CD8-positive, alpha-beta memory T cell (primary cell): ENCODE results near the gene DDX52. TPM values are rescaled to one million over a fixed set of nuclear protein-coding genes. Genes with fewer than 3 reads are reported as not detected.
A peak's percentile ranks its signal among the peaks of the same experiment; 100 is the strongest.
"Not testable (repeated sequence)": the region's sequence is repeated elsewhere in the genome, so short reads cannot be mapped to it uniquely, and the experiment has no call there.

Experiments
- CTCF ChIA-PET: fragments of 350-600 bp; sonication (Branson Sonifier 250); formaldehyde crosslinking; loops from one replicate; lab custom pipeline; 2021; ENCODE audit warnings: antibody characterized with exemption; lab: Charles Lee
- POLR2A ChIA-PET: fragments of 350-600 bp; sonication (Branson Sonifier 250); formaldehyde crosslinking; loops from one replicate; lab custom pipeline; 2021; ENCODE audit warnings: antibody characterized with exemption; lab: Charles Lee
- DNase-seq, 5 donors: peaks; one replicate each; pipeline versions ENCODE4 v3.0.0 to v3.0.0-alpha.2; 2020 to 2022; ENCODE audit warnings: mixed read lengths in 1 of 5
- H3K27ac ChIP-seq: one replicate; pipeline ENCODE4 v1.7.0; 2013; ENCODE audit warnings: low read depth, mild to moderate bottlenecking, low read length, moderate library complexity
- H3K27me3 ChIP-seq: 2 replicates; pipeline ENCODE4 v1.7.0; 2013; ENCODE audit warnings: low read length, mild to moderate bottlenecking; ENCODE audit not compliant: insufficient read depth, poor library complexity, severe bottlenecking
- H3K36me3 ChIP-seq: 2 replicates; pipeline ENCODE4 v1.7.0; 2013; ENCODE audit warnings: mild to moderate bottlenecking, low read length, moderate library complexity; ENCODE audit not compliant: insufficient read depth
- H3K4me1 ChIP-seq: 2 replicates; pipeline ENCODE4 v1.7.0; 2013; ENCODE audit warnings: mild to moderate bottlenecking, low read length, moderate library complexity; ENCODE audit not compliant: insufficient read depth
- H3K4me3 ChIP-seq: 2 replicates; pipeline ENCODE4 v1.7.0; 2013; ENCODE audit warnings: mild to moderate bottlenecking, low read length
- H3K9me3 ChIP-seq: 2 replicates; pipeline ENCODE4 v1.7.0; 2013; ENCODE audit warnings: mild to moderate bottlenecking, low read length
- H3K27ac Mint-ChIP-seq, 8 donors: one replicate each; pipeline ENCODE4 v1.8.0; 2020 to 2021; ENCODE audit warnings: mixed read lengths in 8 of 8, mild to moderate bottlenecking in 6 of 8, inconsistent platforms in 3 of 8, moderate library complexity in 3 of 8
- H3K27me3 Mint-ChIP-seq, 2 donors: one replicate each; pipeline ENCODE4 v1.8.0; 2020 to 2021; ENCODE audit warnings: mixed read lengths in 2 of 2, mild to moderate bottlenecking in 1 of 2, moderate library complexity in 1 of 2
- H3K36me3 Mint-ChIP-seq, 3 donors: one replicate each; pipeline ENCODE4 v1.8.0; 2020 to 2021; ENCODE audit warnings: mixed read lengths in 3 of 3, inconsistent platforms in 1 of 3, mild to moderate bottlenecking in 1 of 3
- H3K4me1 Mint-ChIP-seq, 3 donors: one replicate each; pipeline ENCODE4 v1.8.0; 2020 to 2021; ENCODE audit warnings: mixed read lengths in 3 of 3, inconsistent platforms in 1 of 3, mild to moderate bottlenecking in 1 of 3
- H3K4me3 Mint-ChIP-seq, 7 donors: one replicate each; pipeline ENCODE4 v1.8.0; 2020 to 2021; ENCODE audit warnings: mixed read lengths in 7 of 7, mild to moderate bottlenecking in 6 of 7, moderate library complexity in 4 of 7, inconsistent platforms in 2 of 7
- H3K9me3 Mint-ChIP-seq, 5 donors: one replicate each; pipeline ENCODE4 v1.8.0; 2020 to 2022; ENCODE audit warnings: mixed read lengths in 5 of 5, mild to moderate bottlenecking in 3 of 5, moderate library complexity in 2 of 5, inconsistent platforms in 1 of 5
- polyA plus RNA-seq: library from polyadenylated mRNA; unstranded; fragments of 300-500 nt; fragmentation: Illumina TruSeq; gene quantifications from one replicate; pipeline ENCODE4 v1.2.3, GENCODE V29; 2021
- total RNA-seq, 2 experiments: library from RNA; stranded (reverse); gene quantifications; one replicate each; pipeline ENCODE4 v1.2.3, GENCODE V29; 2021

The DDX52 gene
- total and polyA plus RNA-seq, 3 experiments from 2014 or later: 14.7 to 41.0 (median 36.0) TPM

GRCh38 chr17:37647856-37648255 lies 4.6 kb upstream of the DDX52 start:
- Mint-ChIP-seq H3K4me3 (no peak overlapping the region), H3K9me3 (no peaks in the 10 kb centered on the region), H3K27ac (no peak overlapping the region), H3K27me3 (peaks cover 23 to 73% of the 10 kb centered on the region in 2 donors), H3K4me1 (peaks cover 9 to 16% (median 9%) of the 10 kb centered on the region in 3 donors), H3K36me3 (peaks cover 0 to 4% (median 0%) of the 10 kb centered on the region in 3 donors)
- Histone ChIP-seq H3K4me3 (no peak overlapping the region), H3K36me3 (no peaks in the 10 kb centered on the region), H3K9me3 (no peaks in the 10 kb centered on the region), H3K27me3 (peaks cover 9% of the 10 kb centered on the region), H3K27ac (no peak overlapping the region), H3K4me1 (no peaks in the 10 kb centered on the region)
- POLR2A ChIA-PET: no interaction called here
- no peak for DNase-seq
- CTCF ChIA-PET: no interaction called here

GRCh38 chr17:37643869-37644268 lies 623 bp upstream of the DDX52 start:
- POLR2A ChIA-PET: no interaction called here
- Mint-ChIP-seq H3K4me3 (peak overlapping the region; percentile 93 to 98 (median 95)), H3K9me3 (no peaks in the 10 kb centered on the region), H3K36me3 (peaks cover 8 to 31% (median 9%) of the 10 kb centered on the region in 3 donors), H3K4me1 (peaks cover 29 to 51% (median 46%) of the 10 kb centered on the region in 3 donors), H3K27ac (peak overlapping the region in 6 of 8 donors; percentile 88 to 97 (median 95)), H3K27me3 (peaks cover 12 to 41% of the 10 kb centered on the region in 2 donors)
- Histone ChIP-seq H3K4me1 (peaks cover 13% of the 10 kb centered on the region), H3K27me3 (peaks cover 6% of the 10 kb centered on the region), H3K9me3 (no peaks in the 10 kb centered on the region), H3K36me3 (no peaks in the 10 kb centered on the region), H3K27ac (peak overlapping the region; percentile 75), H3K4me3 (peak overlapping the region; percentile 64)
- CTCF ChIA-PET: interaction anchor here (1.5 kb wide), 1 partner anchor 34 kb away, joined by 4 read pairs; the partner anchor contains the start of gene SYNRG
- DNase-seq: no peak

GRCh38 chr17:37642681-37643080 lies 565 bp downstream of the DDX52 start:
- Mint-ChIP-seq H3K9me3 (no peaks in the 10 kb centered on the region), H3K27me3 (peaks cover 7 to 30% of the 10 kb centered on the region in 2 donors), H3K4me1 (peaks cover 36 to 58% (median 55%) of the 10 kb centered on the region in 3 donors), H3K36me3 (peaks cover 10 to 41% (median 12%) of the 10 kb centered on the region in 3 donors), H3K27ac (peak overlapping the region; percentile 88 to 97 (median 94)), H3K4me3 (peak overlapping the region; percentile 93 to 98 (median 95))
- peaks cover 13% of the 10 kb centered on the region for H3K4me1 ChIP-seq
- peak in 1 of 5 donors; percentile 1 for DNase-seq
- H3K36me3 ChIP-seq: no peaks in the 10 kb centered on the region
- ChIA-PET CTCF (interaction anchor here (1.2 to 1.5 kb wide), 2 partner anchors 32 to 33 kb away, joined by 3 to 4 read pairs; partner anchors contain the start of gene SYNRG), POLR2A (no interaction called here)
- peak overlapping the region; percentile 75 for H3K27ac ChIP-seq
- peak overlapping the region; percentile 64 for H3K4me3 ChIP-seq
- H3K27me3 ChIP-seq: peaks cover 3% of the 10 kb centered on the region
- no peaks in the 10 kb centered on the region for H3K9me3 ChIP-seq

GRCh38 chr17:37640015-37640414 lies 3.2 kb downstream of the DDX52 start:
- H3K4me3 ChIP-seq: no peak overlapping the region
- H3K27me3 ChIP-seq: peaks cover 3% of the 10 kb centered on the region
- H3K4me1 ChIP-seq: peaks cover 20% of the 10 kb centered on the region
- H3K27me3 Mint-ChIP-seq: peaks cover 4 to 11% of the 10 kb centered on the region in 2 donors
- no peak for DNase-seq
- no peaks in the 10 kb centered on the region for H3K9me3 ChIP-seq
- peaks cover 41 to 67% (median 58%) of the 10 kb centered on the region in 3 donors for H3K4me1 Mint-ChIP-seq
- CTCF ChIA-PET: interaction anchor here (1.2 kb wide), 1 partner anchor 31 kb away, joined by 4 read pairs; the partner anchor contains the start of gene SYNRG
- no peak overlapping the region for H3K27ac Mint-ChIP-seq
- POLR2A ChIA-PET: no interaction called here
- H3K9me3 Mint-ChIP-seq: no peaks in the 10 kb centered on the region
- peaks cover 17 to 63% (median 19%) of the 10 kb centered on the region in 3 donors for H3K36me3 Mint-ChIP-seq
- H3K36me3 ChIP-seq: no peaks in the 10 kb centered on the region
- no peak overlapping the region for H3K27ac ChIP-seq
- peak overlapping the region in 2 of 7 donors; percentile 0 to 75 for H3K4me3 Mint-ChIP-seq

- Histone ChIP-seq H3K4me1 (peaks cover 20% of the 10 kb centered on the region), H3K27ac (no peak overlapping the region), H3K36me3 (no peaks in the 10 kb centered on the region), H3K9me3 (no peaks in the 10 kb centered on the region), H3K27me3 (no peaks in the 10 kb centered on the region), H3K4me3 (no peak overlapping the region)
- no peaks in the 10 kb centered on the region for H3K9me3 Mint-ChIP-seq
- POLR2A ChIA-PET: no interaction called here
- no peak for DNase-seq
- no peak overlapping the region for H3K27ac Mint-ChIP-seq
- H3K27me3 Mint-ChIP-seq: no peaks in the 10 kb centered on the region
- H3K4me1 Mint-ChIP-seq: peaks cover 33 to 60% (median 42%) of the 10 kb centered on the region in 3 donors
- H3K4me3 Mint-ChIP-seq: peak overlapping the region in 1 of 7 donors; percentile 20
- CTCF ChIA-PET: interaction anchor here (1.2 kb wide), 1 partner anchor 12 kb away, joined by 3 read pairs; no protein-coding TSS in a partner anchor
- H3K36me3 Mint-ChIP-seq: peaks cover 17 to 71% (median 19%) of the 10 kb centered on the region in 3 donors
Observed at GRCh38 chr17:37637956-37638355, 5.3 kb downstream of the DDX52 start.

- POLR2A ChIA-PET, H3K4me1 ChIP-seq, H3K9me3 ChIP-seq, CTCF ChIA-PET, H3K4me3 Mint-ChIP-seq, H3K9me3 Mint-ChIP-seq, H3K27me3 Mint-ChIP-seq, H3K27me3 ChIP-seq, H3K4me1 Mint-ChIP-seq, DNase-seq, H3K27ac ChIP-seq, H3K4me3 ChIP-seq: not testable (repeated sequence)
- H3K36me3 ChIP-seq: peaks cover 20% of the 10 kb centered on the region
- peak overlapping the region in 1 of 8 donors; percentile 22 for H3K27ac Mint-ChIP-seq
- H3K36me3 Mint-ChIP-seq: peaks cover 4 to 69% (median 15%) of the 10 kb centered on the region in 3 donors
Observed at GRCh38 chr17:37616430-37616829, 26.8 kb downstream of the DDX52 start.

- DNase-seq: no peak
- Histone ChIP-seq H3K27me3 (no peaks in the 10 kb centered on the region), H3K36me3 (peaks cover 12% of the 10 kb centered on the region), H3K27ac (no peak overlapping the region), H3K9me3 (no peaks in the 10 kb centered on the region), H3K4me1 (peaks cover 3% of the 10 kb centered on the region), H3K4me3 (no peak overlapping the region)
- ChIA-PET CTCF (no interaction called here), POLR2A (no interaction called here)
- Mint-ChIP-seq H3K9me3 (no peaks in the 10 kb centered on the region), H3K27ac (peak overlapping the region in 4 of 8 donors; percentile 12 to 76 (median 33)), H3K4me3 (no peak overlapping the region), H3K27me3 (no peaks in the 10 kb centered on the region), H3K4me1 (peaks cover under 1 to 6% (median 3%) of the 10 kb centered on the region in 3 donors), H3K36me3 (peaks cover 4 to 55% (median 11%) of the 10 kb centered on the region in 3 donors)
Observed at GRCh38 chr17:37614823-37615222, 28.4 kb downstream of the DDX52 start.

GRCh38 chr17:37614391-37614790 lies 28.9 kb downstream of the DDX52 start:
- peaks cover 5% of the 10 kb centered on the region for H3K4me1 ChIP-seq
- ChIA-PET CTCF (no interaction called here), POLR2A (no interaction called here)
- peaks cover 4 to 51% (median 10%) of the 10 kb centered on the region in 3 donors for H3K36me3 Mint-ChIP-seq
- H3K27ac Mint-ChIP-seq: no peak overlapping the region
- no peak for DNase-seq
- H3K4me3 ChIP-seq: no peak overlapping the region
- H3K27ac ChIP-seq: no peak overlapping the region
- no peaks in the 10 kb centered on the region for H3K9me3 Mint-ChIP-seq
- no peaks in the 10 kb centered on the region for H3K27me3 ChIP-seq
- no peaks in the 10 kb centered on the region for H3K9me3 ChIP-seq
- H3K4me1 Mint-ChIP-seq: peaks cover 4 to 11% (median 7%) of the 10 kb centered on the region in 3 donors
- no peak overlapping the region for H3K4me3 Mint-ChIP-seq
- H3K27me3 Mint-ChIP-seq: no peaks in the 10 kb centered on the region
- peaks cover 12% of the 10 kb centered on the region for H3K36me3 ChIP-seq
